OCI-M2 (cell line): ENCODE measurements around the gene TEAD1.

Experiments used
- DNase-seq: peaks from one replicate; lab custom pipeline; 2025; ENCODE audit not compliant: unreplicated experiment; lab: John Stamatoyannopoulos, UW

The TEAD1 gene

GRCh38 chr11:12886508-12886907 is 212.3 kb downstream of the TEAD1 start:
- no peak for DNase-seq

DNA sequence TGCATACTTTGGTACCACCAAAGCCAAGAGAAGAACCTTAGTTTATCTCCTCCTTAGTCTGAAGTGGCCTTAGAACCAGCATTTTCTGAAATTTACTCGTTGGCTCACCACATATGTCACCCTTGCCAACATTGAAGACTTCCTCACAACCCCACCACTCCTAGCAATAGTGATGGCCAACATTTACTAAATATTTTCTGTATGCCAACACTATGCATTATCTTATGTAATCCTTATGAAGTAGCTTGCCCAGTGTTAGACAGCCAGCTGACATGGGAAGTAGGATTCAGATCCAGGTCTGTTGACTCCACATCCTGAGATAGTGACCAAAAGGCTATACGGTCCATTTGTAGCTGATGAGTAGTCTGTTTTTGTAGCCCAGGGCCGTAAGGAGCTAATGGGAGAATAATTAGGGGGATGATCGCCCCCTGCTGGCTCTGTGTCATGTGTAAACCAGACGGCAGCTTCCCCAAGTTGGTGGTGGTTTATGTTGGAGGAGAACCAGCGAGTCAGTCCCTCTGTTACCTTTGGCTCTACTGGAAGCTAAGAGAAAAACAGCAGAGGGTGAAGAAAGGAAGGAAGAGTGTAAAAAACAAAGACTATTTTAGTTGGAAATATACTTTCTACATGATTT is 214.4 kb downstream of the TEAD1 start:
- DNase-seq: peak; percentile 44

GRCh38 chr11:12889243-12889642 is 215.0 kb downstream of the TEAD1 start:
- no peak for DNase-seq

- no peak for DNase-seq
Measured at GRCh38 chr11:12890476-12890875, 216.3 kb downstream of the TEAD1 start.

GRCh38 chr11:12893787-12894672 is 219.8 kb downstream of the TEAD1 start:
- no peak for DNase-seq

DNA sequence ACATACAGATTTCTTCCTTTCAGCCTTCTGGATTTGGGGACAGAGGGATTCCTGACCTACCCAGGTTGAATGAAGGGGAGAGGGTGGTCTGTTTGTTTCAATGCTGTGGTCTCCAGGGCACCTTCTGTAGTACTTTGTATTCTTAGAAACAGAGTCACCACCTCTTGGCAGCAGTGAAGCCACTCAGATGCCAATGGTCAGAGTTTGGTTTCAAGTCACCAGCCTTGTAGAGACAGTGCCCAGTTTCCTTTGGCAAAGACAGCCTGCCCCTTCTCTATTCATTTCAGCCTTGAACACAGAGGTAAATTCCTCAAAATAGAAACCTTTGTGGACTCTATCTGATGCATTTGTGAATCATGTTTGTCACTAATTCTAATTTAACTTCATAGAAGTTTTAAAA is 223.2 kb downstream of the TEAD1 start:
- no peak for DNase-seq

DNA sequence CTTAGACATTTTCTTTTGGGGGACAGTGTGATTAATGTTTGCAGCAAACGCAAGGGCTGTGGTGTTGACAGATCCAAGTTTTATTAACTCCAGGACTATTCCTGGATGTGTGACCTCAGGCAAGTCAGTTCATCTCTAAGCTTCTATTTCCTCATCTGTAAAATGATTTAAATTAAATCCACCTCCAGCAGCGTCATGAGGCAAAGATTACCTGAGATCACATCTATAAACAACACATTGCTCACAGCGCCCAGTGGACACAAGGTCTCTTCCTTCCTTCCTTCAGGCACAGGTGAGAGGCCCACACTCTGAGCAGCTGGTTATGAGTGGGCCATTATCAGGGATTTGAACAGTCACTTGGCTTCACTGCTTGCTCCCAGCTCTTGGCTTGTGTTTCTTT is 223.6 kb downstream of the TEAD1 start:
- no peak for DNase-seq

- no peak for DNase-seq
Measured at GRCh38 chr11:12900496-12900895, 226.3 kb downstream of the TEAD1 start.

GRCh38 chr11:12901272-12901671 is 227.1 kb downstream of the TEAD1 start:
- DNase-seq: no peak

DNA sequence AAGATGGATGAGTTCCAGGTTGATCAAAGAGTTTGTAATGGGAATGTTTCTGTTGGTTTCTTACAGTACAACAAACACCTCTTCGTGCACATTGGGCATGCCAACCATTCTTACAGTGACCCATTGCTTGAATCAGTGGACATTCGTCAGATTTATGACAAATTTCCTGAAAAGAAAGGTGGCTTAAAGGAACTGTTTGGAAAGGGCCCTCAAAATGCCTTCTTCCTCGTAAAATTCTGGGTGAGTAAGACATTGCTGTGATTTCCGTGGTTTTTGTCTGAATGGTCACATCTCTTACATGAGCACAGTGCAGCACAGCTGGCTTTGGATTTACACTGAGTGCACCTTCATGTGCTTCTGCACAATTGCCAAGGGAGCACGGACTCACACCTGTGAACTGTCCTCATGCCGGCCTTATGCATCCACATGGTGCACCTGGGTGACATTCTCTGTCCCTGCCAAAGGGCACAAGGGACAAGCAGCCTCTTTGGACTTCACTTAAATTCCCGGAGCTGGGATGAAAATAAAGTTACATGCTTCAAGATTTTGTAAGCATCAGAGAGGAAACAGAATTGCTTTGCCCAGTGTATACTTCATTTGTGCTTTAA is 227.8 kb downstream of the TEAD1 start:
- DNase-seq: no peak

DNA sequence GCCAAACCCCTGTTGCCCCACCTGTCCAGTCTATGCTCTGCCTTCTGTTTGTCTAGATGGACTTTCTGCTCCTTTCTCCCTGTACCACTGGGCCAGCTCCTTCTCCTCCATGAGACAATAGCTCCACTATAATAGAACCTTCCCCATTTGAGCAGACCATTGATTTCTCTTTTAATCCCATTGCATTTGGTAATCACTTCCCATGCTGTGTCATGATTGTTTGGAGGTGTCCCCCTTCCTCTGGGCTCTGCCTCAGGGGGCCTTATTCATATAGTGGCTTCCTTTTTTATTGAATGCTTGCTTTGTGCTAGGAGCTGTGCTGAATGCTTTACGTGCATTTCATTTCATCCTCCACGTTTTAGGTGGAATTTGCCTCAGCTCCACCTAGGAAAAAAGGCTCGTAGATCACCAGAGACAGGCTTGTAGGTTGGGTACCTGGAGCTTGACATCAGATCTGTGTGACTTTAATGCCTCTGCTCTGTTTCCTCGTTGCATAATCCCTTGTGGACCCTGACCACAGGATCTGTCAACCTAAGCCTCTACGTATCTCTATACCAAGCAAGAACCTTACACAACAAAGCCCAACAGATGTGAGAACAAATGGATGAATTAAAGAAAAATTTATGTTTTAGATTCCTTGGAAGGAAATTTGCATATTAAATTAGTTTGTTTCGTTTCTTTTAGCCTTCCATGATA is 228.7 kb downstream of the TEAD1 start:
- no peak for DNase-seq

DNA sequence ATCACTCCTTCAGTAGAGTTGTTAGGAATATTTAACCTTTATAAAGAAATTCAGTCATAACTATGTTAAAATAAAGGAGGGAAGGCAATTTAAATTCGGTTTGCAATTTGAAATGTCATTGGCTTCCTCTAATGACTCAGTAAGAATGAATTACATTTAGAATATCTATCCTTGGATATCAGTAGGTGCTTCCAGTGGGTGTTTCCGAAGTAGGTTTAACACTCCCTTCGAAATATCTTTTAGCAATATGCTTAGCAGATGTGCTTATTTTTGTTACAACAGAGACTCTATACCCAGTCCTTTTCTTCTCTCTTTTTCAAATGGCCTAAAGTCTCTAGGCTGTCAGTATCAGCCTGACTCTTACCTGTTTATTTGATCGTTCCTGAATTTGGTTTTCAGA is 231.2 kb downstream of the TEAD1 start:
- no peak for DNase-seq

- no peak for DNase-seq
Measured at GRCh38 chr11:12906501-12906900, 232.3 kb downstream of the TEAD1 start.

GRCh38 chr11:12909879-12910278 is 235.7 kb downstream of the TEAD1 start:
- DNase-seq: no peak

DNA sequence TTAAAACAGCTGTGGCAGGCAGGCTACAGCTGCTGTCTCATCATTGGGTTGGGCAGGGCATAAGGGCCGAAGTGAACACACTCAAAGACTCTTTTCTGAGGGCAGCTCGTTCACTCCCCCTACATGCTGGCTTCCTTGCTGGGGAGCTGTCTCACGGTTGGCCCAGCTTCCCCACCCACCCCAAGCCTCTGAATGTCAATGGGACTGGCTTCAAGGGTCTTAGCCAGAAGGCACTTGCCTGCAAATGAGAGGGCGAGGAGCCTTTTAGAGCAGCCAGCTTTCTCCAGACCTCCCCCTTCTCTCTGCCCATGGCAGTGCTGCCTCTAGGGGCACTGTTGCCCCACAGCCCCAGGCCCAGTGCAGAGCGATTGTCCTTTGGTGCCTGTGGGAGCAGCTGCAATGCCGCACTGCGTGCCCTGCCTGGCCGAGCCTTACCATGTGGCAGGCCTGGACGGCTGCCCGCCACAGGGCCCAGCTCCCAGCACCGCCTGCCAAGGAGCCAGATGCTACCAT is 240.2 kb downstream of the TEAD1 start:
- DNase-seq: no peak

- DNase-seq: no peak
Measured at GRCh38 chr11:12915093-12915492, 240.9 kb downstream of the TEAD1 start.

DNA sequence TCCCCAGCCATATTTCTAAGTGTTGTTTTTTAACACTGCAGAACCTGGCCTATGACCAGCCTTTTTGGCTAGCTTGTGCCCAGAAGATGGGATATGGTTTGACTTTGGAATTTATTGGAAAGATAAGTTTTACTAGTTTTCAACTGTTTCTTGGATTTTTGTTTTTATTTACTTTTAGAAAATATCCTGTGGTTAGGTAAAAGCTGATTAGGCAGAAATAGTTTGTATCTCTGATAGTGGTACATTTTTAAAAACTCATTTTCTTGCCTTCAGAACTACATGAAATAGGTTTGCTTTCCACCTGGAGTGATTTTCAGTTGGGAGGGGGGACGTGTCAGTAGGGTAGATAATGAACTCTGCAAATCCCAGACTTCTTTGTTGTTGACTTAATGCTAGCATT is 243.6 kb downstream of the TEAD1 start:
- DNase-seq: no peak

GRCh38 chr11:12918667-12919066 is 244.4 kb downstream of the TEAD1 start:
- DNase-seq: no peak

- no peak for DNase-seq
Measured at GRCh38 chr11:12922418-12922817, 248.2 kb downstream of the TEAD1 start.

DNA sequence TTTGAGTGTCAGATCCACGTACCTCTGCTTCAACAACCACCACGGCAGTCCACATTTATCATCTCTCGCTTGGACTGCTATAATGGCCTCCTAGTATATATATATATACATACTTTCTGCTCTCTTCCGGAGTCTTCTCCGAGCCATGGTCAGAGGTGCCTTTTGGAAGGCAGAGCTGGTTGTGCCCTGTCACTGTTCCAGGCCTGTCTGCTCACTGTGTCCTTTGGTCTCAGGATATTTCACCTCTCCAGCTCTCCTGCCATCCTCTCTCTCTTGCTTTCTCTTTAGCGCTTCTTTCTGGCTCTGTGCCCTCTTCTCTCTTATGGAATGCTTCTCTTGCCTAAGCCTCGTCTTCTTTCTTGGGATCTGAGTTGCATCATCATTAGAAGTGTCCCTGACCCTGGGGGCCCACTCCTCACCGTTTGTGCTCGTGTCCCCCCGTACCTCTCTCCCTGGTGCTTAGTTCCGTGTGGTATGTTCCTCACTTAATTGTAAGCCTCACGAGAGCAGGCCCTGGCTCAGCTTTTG is 248.8 kb downstream of the TEAD1 start:
- no peak for DNase-seq

DNA sequence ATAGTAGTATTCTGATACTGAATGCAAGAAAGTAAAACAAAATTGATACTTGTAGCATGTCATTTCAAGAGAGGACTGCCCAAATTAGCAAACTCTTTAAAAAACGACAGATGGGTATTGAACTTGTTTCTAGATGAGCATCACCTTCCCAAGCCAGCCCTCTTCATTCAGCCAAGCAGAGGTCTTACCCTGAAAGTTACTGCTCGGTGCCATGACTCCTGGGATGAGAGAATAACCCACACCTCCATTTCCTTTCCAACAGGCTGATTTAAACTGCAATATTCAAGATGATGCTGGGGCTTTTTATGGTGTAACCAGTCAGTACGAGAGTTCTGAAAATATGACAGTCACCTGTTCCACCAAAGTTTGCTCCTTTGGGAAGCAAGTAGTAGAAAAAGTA is 250.4 kb downstream of the TEAD1 start:
- no peak for DNase-seq
